CD14-positive monocyte (primary cell): ENCODE results near the gene FCHO2. TPM values are rescaled to one million over a fixed set of nuclear protein-coding genes. Genes with fewer than 3 reads are reported as not detected.
A peak's percentile ranks its signal among the peaks of the same experiment; 100 is the strongest.

Experiments used
- DNase-seq, 3 donors: peaks; one replicate each; pipeline ENCODE4 v3.0.0-alpha.2; 2011 to 2022
- H2AFZ ChIP-seq: 2 replicates; pipeline ENCODE4 v1.6.0; 2012; ENCODE audit warnings: mild to moderate bottlenecking, low read depth, low read length, inconsistent platforms; ENCODE audit not compliant: insufficient read depth, poor library complexity, severe bottlenecking
- H3K27ac ChIP-seq, 2 donors: 1 replicate in 1 of 2; 2 replicates in 1 of 2; pipeline ENCODE4 v1.5.1; 2012 to 2013; ENCODE audit warnings: low read length in 2 of 2, control low read depth in 1 of 2, inconsistent platforms in 1 of 2, low read depth in 1 of 2, mild to moderate bottlenecking in 1 of 2
- H3K27me3 ChIP-seq, 2 donors: one replicate each; pipeline versions ENCODE4 v1.6.0 to v1.6.1; 2011 to 2013; ENCODE audit warnings: low read length in 2 of 2; ENCODE audit not compliant: control insufficient read depth in 2 of 2, insufficient read depth in 2 of 2
- H3K36me3 ChIP-seq, 2 donors: replicated peaks in 1 of 2; 1 replicate in 1 of 2; 2 replicates in 1 of 2; pipeline versions ENCODE4 v1.5.1 to v1.6.1; 2012 to 2013; ENCODE audit warnings: low read length in 2 of 2, control low read depth in 1 of 2, inconsistent platforms in 1 of 2, mild to moderate bottlenecking in 1 of 2; ENCODE audit not compliant: insufficient read depth in 2 of 2, control insufficient read depth in 1 of 2
- H3K4me1 ChIP-seq, 2 donors: 1 replicate in 1 of 2; 2 replicates in 1 of 2; pipeline versions ENCODE4 v1.5.1 to v1.6.1; 2012 to 2013; ENCODE audit warnings: low read length in 2 of 2, control low read depth in 1 of 2, inconsistent platforms in 1 of 2, mild to moderate bottlenecking in 1 of 2, moderate library complexity in 1 of 2; ENCODE audit not compliant: insufficient read depth in 2 of 2, control insufficient read depth in 1 of 2
- H3K4me2 ChIP-seq: replicated peaks from 2 replicates; pipeline ENCODE3; 2012; ENCODE audit warnings: low read length, moderate library complexity, mild to moderate bottlenecking; ENCODE audit not compliant: poor library complexity, severe bottlenecking; ENCODE audit errors: extremely low read depth
- H3K4me3 ChIP-seq, 3 experiments: fragments of 200-600 bp in 1 of 3; sonication (generic) in 1 of 3; replicated peaks in 1 of 3; 1 replicate in 2 of 3; 2 replicates in 1 of 3; pipeline ENCODE4 v1.5.1; 2011 to 2013; ENCODE audit warnings: low read length in 3 of 3, mild to moderate bottlenecking in 3 of 3, control low read depth in 2 of 3, low read depth in 2 of 3, inconsistent platforms in 1 of 3, moderate library complexity in 1 of 3
- H3K79me2 ChIP-seq: 2 replicates; pipeline ENCODE4 v1.6.0; 2012; ENCODE audit warnings: mild to moderate bottlenecking, control low read depth, inconsistent platforms, low read length, moderate library complexity; ENCODE audit not compliant: insufficient read depth
- H3K9ac ChIP-seq: 2 replicates; pipeline ENCODE4 v1.6.0; 2017; ENCODE audit warnings: low read length, mild to moderate bottlenecking; ENCODE audit not compliant: insufficient read depth, poor library complexity, severe bottlenecking
- H3K9me3 ChIP-seq, 2 donors: replicated peaks in 1 of 2; 1 replicate in 1 of 2; 2 replicates in 1 of 2; pipeline versions ENCODE4 v1.5.1 to v1.6.1; 2012 to 2013; ENCODE audit warnings: low read length in 2 of 2, control low read depth in 1 of 2; ENCODE audit not compliant: control insufficient read depth in 1 of 2, insufficient read depth in 1 of 2
- H4K20me1 ChIP-seq: 2 replicates; pipeline ENCODE4 v1.6.0; 2012; ENCODE audit warnings: mild to moderate bottlenecking, low read length, control low read depth, moderate library complexity; ENCODE audit not compliant: insufficient read depth
- H3K27ac Mint-ChIP-seq, 7 donors: one replicate each; pipeline ENCODE4 v1.8.0; 2020; ENCODE audit warnings: mild to moderate bottlenecking in 7 of 7, mixed read lengths in 7 of 7, moderate library complexity in 6 of 7, inconsistent platforms in 2 of 7
- H3K27me3 Mint-ChIP-seq, 3 donors: one replicate each; pipeline ENCODE4 v1.8.0; 2021 to 2022; ENCODE audit warnings: low read depth in 3 of 3, mild to moderate bottlenecking in 3 of 3, mixed read lengths in 3 of 3, moderate library complexity in 3 of 3, inconsistent platforms in 1 of 3
- H3K36me3 Mint-ChIP-seq, 2 donors: one replicate each; pipeline ENCODE4 v1.8.0; 2020; ENCODE audit warnings: mixed read lengths in 2 of 2, inconsistent platforms in 1 of 2, mild to moderate bottlenecking in 1 of 2
- H3K4me1 Mint-ChIP-seq: one replicate; pipeline ENCODE4 v1.8.0; 2020; ENCODE audit warnings: mild to moderate bottlenecking, mixed read lengths
- H3K4me3 Mint-ChIP-seq, 2 donors: one replicate each; pipeline ENCODE4 v1.8.0; 2020; ENCODE audit warnings: mild to moderate bottlenecking in 2 of 2, mixed read lengths in 2 of 2, moderate library complexity in 1 of 2
- H3K9me3 Mint-ChIP-seq, 7 donors: one replicate each; pipeline ENCODE4 v1.8.0; 2020 to 2022; ENCODE audit warnings: mixed read lengths in 7 of 7, mild to moderate bottlenecking in 6 of 7, moderate library complexity in 6 of 7, inconsistent platforms in 2 of 7
- CTCF ChIP-seq: fragments of 200-600 bp; IDR thresholded peaks from one replicate; pipeline ENCODE4 v1.8.0; 2022; ENCODE audit warnings: antibody characterized with exemption, mild to moderate bottlenecking
- WGBS: methylation state at CpG from one replicate; pipeline ENCODE4 v1.1.5; 2013; ENCODE audit warnings: missing lambda C conversion rate; ENCODE audit not compliant: insufficient coverage; 5-methylcytosine and 5-hydroxymethylcytosine counted together
- intact Hi-C, 2 donors: fragments of 100-400 bp; cut with micrococcal nuclease; formaldehyde crosslinking; loops; one replicate each; pipeline versions ENCODE4 v1.15.0 to v1.15.1; 2023
- polyA plus RNA-seq, 3 donors: library from polyadenylated mRNA; depleted of rRNA in 1 of 3; unstranded in 2 of 3; stranded (reverse) in 1 of 3; fragments of 300-500 nt in 2 of 3; fragments of >200 nt in 1 of 3; fragmentation: Illumina TruSeq in 2 of 3; gene quantifications; 1 replicate in 2 of 3; 2 replicates in 1 of 3; pipeline ENCODE4 v1.2.3, GENCODE V29; 2012 to 2021

Gene FCHO2
- polyA plus RNA-seq, 3 donors, result 8.3 to 10.1 (median 9.9) TPM

- Histone ChIP-seq H4K20me1 (no peaks in the 10 kb centered on the region), H3K9me3 (no peaks in the 10 kb centered on the region), H3K27me3 (no peaks in the 10 kb centered on the region), H3K27ac (no peak overlapping the region), H3K36me3 (peaks cover 0 to 50% of the 10 kb centered on the region in 2 donors), H3K4me1 (no peaks in the 10 kb centered on the region), H3K79me2 (no peaks in the 10 kb centered on the region), H3K4me3 (no peak overlapping the region), H3K9ac (no peak overlapping the region), H3K4me2 (no peak overlapping the region), H2AFZ (no peak overlapping the region)
- DNase-seq, result no peak
- H3K27me3 Mint-ChIP-seq, result no peaks in the 10 kb centered on the region
- TF ChIP-seq CTCF, result no peak
- H3K4me3 Mint-ChIP-seq, result no peak overlapping the region
- no peaks in the 10 kb centered on the region for H3K4me1 Mint-ChIP-seq
- whole genome bisulfite sequencing, result no CpG with 5 or more reads among the region's 1 CpG
- H3K9me3 Mint-ChIP-seq, result peaks cover 0 to 6% (median 2%) of the 10 kb centered on the region in 7 donors
- intact Hi-C loops, result no loop called here
- peaks cover 30 to 39% of the 10 kb centered on the region in 2 donors for H3K36me3 Mint-ChIP-seq
- H3K27ac Mint-ChIP-seq, result peak overlapping the region in 1 of 7 donors; percentile 13
These were observed 38.7 kb downstream of the FCHO2 start for GRCh38 chr5:72994578-72994977.

- no peak overlapping the region for H3K9ac ChIP-seq
- Mint-ChIP-seq H3K36me3 (peaks cover 20 to 29% of the 10 kb centered on the region in 2 donors), H3K9me3 (peaks cover 0 to 6% (median 2%) of the 10 kb centered on the region in 7 donors), H3K4me1 (no peaks in the 10 kb centered on the region), H3K27me3 (no peaks in the 10 kb centered on the region), H3K4me3 (no peak overlapping the region), H3K27ac (no peak overlapping the region)
- no peak overlapping the region for H3K4me3 ChIP-seq
- H3K4me2 ChIP-seq, result no peak overlapping the region
- H3K27me3 ChIP-seq, result no peaks in the 10 kb centered on the region
- H3K4me1 ChIP-seq, result no peaks in the 10 kb centered on the region
- no peak for DNase-seq
- TF ChIP-seq CTCF, result no peak
- H4K20me1 ChIP-seq, result no peaks in the 10 kb centered on the region
- H3K9me3 ChIP-seq, result no peaks in the 10 kb centered on the region
- H3K79me2 ChIP-seq, result no peaks in the 10 kb centered on the region
- H3K27ac ChIP-seq, result no peak overlapping the region
- intact Hi-C loops, result no loop called here
- WGBS, result 95% methylated on average over 26 of the region's 28 CpGs
- H3K36me3 ChIP-seq, result peaks cover 0 to 35% of the 10 kb centered on the region in 2 donors
- no peak overlapping the region for H2AFZ ChIP-seq
These were observed 40.8 kb downstream of the FCHO2 start for GRCh38 chr5:72996632-72997031.
